Endometrium (tissue), 2 donors: ENCODE results near the gene FHIT.

ENCODE experiments used
- FAIRE-seq: peaks from 2 replicates; lab custom pipeline; 2012; peaks lifted over from hg19 to GRCh38; lab: Jason Lieb, UNC
- donor health status: control.
- donor health status: control.

Gene FHIT

DNA sequence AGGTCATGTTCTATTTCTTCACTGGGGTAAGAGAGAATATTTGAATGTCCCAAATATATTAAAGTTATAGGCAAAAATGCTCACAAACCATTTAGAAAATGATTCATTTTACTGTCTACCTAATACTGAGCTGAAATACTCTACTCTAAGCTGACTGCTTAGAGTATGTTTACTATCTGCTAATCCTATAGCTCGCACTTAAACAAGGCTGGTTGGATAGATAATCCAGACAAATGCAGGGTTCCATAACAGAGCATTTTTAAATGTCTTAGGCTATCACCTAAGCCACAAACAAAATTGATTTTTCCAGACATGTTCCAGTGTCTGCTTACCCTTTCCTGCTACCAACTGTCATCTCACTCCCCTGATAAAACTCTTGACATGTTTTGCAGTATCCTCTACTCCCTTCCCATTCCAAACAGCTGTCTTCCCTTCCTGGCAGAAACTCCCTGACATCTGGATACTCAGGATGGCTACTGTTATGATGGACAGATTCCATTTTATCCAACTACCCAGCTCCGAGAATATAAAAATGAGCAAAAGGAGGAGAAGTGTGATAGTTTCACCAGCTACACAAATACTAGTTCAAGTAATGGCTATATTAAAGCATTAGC is 1034.7 kb downstream of the FHIT start:
- FAIRE-seq: no peak

DNA sequence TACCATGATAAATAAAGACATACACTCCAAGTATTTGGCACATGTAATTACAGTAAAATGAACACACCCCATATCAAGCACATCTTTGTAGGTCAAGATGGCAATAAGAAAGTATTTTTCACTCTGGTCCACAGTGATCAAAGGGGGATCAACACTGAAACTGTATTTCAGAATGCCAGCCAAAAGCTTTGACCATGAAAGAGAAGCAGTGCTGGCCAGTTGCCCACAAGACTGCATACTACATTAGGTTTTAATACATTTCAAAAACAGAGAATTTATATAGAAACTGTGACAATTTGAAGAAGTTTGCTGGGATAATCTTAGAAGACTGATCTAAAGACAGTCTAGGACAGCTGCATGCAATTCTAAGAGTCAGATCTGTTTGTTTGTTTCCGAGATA is 1035.3 kb downstream of the FHIT start:
- no peak for FAIRE-seq

DNA sequence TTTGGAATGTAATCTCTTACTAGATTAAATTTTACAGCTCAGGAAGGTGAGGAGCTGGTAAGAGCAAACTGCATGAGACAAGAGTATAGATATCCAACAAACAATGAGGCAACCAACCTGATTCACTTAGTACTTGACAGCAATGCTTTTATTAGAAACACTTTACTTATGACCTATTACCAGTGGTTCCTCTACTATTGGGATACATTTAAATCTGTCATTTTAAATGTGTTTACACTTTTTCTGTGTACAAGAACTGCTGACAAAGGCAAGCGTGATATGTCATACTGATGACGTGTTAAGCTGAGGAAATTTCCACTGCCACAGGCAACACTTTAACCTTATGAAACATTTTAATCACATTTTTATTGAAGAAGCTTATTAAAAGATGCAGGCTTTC is 1043.3 kb downstream of the FHIT start:
- FAIRE-seq: no peak

DNA sequence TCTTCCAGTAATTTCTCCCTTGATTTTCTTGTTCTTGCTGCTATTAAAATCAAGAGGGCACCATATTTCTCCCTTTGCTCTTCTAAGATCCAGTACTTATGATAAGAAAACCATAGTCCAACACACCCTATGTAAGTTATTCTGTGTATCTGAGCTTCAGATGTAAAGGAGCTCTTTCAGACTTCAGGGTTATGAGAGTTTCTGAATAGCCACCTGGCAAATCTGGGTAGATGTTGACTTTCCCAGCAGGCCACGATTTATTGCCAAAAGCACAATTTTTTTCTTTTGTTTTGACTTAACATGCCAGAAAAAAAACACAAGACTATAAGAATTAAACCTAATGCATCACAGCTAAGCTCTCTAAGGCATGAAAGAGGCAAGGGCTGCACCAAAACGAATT is 1045.0 kb downstream of the FHIT start:
- FAIRE-seq: no peak

DNA sequence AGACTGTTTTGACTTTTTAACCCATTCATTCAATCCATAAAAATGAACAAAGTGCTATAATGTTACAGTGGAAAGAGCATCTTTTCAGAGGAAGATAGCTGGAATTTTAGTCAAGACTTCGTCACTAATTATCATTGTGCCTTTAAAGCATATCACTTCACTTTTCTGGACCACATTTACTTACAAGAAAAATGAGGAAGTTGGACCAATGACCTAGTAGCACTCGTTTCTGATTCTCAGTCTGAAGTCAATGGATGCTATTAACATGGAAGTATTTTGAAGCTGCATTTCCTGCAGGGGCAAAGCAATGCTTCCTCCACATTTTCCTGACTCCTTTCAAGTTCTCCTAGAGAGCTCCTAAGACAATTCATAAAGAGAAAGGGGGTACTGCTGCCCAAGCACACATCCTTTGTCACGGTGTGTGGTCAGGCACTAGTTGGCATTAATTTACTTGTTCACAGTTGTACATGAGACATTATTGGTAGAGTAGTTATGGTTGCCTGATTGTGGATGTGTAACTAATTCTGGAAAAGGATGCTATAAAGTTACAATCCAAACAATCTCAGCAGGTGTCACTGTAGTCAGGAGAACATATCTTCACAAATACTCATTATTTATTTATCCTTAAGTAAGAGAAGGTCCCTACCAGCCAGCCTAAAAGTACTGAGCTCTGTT is 1049.1 kb downstream of the FHIT start:
- no peak for FAIRE-seq

DNA sequence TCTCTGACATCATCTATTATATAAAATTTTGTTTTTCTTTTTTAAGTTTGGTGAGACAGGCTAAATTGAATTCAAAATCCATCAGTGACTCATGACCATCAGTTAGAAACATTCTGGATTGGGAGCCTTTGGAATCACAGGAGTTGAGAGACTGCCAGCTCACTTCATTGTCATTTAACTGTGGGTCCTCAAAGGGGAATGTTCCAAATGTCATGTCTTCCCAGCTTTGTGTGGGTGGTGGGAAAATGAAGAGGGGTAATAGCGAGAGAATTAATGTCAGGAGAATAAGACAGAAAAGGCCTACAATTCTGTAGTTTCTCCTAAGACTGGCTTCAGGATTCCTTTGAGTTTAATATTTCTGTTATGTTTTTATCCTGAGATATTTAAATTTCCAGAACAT is 1051.9 kb downstream of the FHIT start:
- no peak for FAIRE-seq

DNA sequence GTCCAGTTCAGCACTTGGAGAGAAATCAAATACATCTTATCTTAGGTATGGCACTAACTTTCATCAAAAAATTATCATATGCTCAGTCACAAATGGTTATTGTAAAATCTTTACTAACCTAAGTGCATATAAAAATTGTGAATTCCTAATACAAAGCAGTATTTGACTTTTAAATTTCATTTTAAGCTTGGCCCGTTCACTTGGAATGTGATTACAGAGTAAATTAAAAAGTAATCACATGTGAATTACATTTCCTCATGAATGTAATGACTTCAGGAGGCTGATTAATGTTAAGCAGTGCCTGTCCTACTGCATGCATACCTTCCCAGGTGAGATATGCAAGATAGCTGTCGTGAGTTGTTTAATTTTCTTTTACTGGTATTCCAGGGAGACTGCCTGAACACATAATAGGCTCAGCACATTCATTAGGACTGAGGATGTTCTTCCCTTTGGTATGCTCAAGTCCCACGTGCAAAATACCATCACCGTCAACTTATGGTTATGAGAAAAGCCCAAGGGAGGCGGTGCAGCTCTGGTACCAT is 1053.0 kb downstream of the FHIT start:
- no peak for FAIRE-seq

DNA sequence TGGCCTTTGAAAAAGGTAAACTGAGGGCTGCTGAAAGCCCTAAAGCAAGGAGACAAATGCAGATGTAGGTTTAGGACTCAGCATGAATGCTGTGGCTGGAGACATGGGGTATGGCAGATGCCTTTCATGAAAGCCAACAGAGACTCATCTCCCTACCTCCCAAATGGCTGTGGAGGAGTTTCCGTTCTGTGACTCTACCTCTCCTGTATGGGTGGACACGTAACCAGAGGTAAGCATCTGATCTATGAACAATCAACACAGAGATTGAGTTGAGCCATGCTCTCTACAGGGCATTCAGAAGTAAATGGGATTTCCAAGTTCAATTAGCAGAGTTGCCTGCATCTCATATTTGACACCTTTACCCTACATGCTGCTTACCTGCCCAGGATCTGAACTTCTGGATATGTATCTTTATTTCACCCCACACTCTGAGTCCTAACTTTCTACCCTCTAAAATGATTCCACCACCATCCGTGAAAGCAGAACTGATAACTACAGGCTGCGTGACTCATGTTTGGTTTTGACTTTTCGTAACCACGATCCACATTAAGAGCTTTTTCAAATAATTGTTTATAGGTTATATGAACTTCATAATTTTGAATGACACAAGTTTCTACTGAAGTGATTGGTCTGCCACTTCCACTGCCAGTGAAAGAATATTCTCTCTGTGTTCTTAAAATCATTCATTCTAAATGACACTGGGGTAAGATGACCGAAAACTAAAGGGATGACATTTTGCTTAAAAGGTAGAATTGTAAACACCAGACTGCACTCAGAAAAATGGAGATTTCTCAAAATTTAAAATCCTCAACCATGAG is 1058.7 kb downstream of the FHIT start:
- no peak for FAIRE-seq

DNA sequence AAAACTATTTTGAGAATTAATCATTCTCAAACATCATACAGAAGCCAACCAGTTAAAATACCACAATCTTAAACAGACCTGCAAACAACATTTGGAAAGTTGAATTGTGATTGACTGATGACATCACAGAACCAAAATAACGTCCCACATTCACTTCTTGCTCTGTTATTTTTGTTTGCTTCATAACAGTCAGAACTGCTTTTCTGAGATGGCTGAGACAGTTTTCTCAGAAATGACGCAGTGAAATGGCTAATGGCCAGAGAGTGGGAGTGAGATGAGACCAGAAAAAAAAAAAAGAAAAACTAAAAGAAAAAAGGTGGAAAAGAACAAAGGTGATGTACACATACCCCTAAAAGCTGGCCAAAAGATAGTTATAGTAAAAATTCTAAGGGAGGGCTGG is 1061.2 kb downstream of the FHIT start:
- FAIRE-seq: no peak

DNA sequence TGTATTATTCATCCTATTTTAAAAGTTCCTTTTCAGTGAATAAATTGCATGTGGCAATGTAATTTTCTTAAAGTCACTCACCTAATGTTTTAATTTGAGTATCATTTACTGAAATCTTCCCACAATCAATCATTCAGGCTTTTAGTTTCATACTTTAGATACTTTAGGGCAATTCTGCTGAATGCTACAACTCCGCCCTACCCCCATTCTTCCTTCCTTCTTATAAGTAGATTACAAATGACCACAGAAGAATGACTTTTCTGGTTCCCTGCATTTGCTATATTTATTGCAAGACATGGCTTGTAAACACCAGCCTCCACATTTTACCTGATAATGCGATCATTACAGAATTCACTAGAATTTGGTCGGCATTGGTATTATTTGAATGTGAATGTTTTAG is 1061.9 kb downstream of the FHIT start:
- no peak for FAIRE-seq

DNA sequence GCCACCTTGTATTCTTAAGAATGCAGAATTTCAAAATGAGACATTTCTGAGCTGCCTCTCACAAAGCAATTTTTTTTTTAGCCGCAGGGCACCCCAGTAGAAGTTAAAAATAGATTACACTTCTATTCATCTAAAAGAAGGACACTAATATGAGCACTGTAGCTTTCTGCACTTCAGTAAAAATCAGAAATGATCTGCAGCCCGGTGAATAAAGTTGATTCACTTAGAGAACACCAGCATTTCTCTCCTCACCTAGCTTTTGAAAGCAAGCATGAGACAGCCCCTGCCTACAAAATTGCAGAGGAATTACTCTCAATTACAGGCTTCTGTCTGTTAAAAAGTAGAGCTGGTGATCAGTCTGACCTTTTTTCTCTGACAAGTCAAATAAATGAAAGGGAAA is 1062.4 kb downstream of the FHIT start:
- FAIRE-seq: no peak

DNA sequence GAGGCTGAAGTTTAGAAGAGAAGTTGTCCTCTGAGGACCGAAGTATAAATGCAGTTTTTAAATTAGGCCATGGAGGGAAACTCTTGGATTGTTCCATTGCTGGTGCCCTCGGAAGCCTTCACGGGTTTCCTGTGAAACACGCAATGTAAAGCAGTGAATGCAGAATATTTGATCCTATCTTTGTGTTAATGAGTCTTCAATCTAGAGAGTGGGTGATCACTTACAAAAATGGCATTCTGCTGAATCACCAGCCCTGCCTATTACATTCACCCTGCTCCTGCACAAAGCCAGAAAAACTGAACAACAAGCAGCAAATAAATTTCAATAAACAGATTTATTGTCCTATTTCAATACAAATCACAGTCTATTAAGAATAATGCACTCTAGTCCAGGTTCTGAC is 1063.9 kb downstream of the FHIT start:
- FAIRE-seq: no peak

DNA sequence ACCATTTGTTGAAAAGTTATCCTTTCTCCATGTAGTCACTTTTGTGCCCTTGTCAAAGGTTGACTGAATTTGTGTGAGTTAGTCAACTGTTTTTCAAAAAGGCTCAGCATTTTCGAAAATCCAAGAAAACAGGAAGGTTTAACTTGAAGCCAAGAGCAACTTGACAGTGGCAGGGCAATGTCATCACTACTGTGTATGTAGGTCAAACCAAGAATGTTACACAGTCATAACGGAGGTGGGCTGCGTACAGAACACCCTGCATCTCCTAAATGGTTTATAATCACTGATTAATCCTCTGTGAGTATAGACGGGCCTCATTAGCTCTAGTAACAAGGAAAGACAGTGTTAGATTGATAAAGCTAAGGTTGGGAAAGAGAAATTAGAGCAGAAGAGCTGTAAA is 1064.9 kb downstream of the FHIT start:
- FAIRE-seq: no peak

DNA sequence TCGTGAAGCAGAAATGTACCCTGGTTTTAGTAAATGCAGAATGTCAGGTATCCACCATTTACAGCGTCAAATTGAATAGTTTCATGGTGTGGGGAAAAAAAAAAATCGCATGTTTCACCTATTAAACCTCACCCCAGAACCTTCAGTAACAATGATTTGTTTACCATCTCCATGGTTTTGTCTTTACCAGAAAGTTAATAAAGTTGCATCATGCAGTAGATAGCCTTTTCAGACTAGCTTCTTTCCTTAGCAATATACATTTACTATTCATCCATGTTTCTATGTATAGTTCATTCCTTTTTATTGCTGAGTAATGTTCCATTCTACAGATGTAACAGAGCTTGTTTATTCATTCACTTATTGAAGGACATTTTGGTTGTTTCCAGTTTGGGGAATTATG is 1066.1 kb downstream of the FHIT start:
- FAIRE-seq: no peak

DNA sequence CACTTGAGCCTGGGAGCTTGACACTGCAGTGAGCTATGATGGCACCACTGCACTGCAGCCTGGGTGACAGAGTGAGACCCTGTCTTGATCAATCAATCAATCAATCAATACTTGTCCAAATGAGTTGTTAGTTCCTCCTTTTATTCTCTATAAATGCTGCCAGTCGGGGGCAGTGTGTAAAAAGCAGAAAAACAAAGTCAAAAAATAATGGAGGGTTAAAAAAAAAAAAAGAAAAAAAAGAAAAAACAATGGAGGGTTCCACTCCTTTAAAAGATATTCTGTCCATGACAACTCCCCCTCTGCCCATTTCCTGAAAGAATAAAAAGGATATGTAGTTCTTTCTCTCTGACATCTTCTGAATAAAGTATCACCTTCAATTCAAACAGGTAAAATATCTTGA is 1068.6 kb downstream of the FHIT start:
- no peak for FAIRE-seq

DNA sequence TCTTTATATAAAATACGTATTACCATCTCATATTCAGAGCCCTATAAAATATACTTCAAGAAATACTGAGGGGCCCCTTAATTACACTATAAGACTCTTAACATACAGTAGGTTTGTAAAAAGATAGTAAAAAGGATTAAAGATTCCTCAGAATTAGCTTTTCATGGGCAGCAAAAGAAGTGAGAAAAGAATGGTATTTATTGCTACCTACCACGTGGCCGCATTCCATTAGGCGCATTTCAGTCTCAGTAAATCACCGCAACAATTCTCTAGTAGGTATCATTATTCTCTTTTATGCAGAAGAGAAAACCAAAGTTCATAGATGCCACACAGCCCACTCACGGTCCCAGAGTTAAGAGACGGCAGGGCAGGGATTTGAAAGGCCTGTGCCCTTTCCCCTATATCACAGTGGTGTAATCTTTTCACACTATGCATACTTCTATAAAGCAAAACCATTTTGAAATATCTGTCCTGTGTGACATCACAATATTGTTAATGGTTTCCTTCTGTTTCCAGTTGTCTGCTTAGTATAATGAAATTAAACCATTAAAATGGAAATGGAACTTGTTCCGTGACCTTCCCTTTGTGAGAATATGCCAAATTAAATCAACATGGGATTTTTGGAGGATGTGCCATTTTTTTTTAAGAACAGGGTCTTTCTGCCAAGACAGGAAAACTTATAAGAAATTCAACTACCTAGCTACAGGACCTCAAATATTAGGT is 1072.2 kb downstream of the FHIT start:
- no peak for FAIRE-seq

DNA sequence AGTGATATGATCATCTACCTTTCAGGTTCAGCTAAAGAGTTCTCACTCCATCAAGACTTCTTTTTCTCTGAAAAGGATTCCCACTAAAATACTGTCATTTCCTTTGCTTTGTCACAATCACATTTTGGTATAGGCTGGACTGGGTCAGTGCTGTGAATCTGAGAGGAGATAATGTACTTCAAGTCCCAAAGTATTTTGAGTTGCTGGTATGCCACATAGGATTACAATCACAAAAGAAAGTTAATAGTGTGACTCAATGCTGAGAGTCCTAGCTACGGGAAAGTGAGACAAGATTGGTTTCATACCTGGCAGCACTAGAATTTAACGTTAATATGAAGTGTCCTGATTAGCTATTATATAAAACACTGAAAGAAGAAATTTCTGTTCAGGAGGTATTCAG is 1073.5 kb downstream of the FHIT start:
- no peak for FAIRE-seq

DNA sequence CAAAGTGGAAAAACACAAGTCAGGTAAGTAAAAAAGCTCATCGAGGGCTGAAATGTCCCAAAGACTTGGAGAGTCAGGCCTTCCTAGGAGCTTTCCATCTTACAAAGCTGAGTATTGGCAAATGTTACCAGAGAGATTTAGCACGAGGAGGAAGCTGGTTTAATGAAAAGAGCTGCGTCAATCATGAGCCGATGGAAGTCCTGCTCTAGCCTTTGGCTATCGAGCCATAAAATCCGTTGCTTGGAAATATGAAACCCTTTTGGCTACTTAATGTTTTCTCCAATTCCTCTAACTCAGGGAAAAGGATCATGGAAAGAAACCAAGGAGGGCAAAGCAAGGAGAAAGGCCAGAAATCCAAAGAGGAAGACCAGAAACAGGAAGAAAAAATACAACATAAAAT is 1074.6 kb downstream of the FHIT start:
- no peak for FAIRE-seq

DNA sequence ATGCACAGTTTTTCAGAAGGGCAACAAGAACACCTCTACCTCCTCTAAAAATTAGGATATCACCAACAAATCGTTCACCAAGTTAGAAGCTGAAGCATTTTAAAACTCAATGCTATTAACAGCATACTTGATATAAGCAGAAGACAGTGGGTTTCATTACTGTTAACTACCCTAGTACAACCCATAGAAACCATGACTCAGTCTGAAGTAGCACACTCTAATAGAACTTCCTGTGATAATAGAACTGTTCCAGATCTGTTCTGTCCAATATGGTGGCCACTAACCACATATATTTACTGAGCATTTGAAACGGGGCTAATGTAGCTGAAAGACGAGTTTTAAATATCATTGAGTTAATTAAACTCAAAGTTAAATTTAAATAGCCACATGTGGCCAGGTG is 1075.6 kb downstream of the FHIT start:
- FAIRE-seq: no peak

DNA sequence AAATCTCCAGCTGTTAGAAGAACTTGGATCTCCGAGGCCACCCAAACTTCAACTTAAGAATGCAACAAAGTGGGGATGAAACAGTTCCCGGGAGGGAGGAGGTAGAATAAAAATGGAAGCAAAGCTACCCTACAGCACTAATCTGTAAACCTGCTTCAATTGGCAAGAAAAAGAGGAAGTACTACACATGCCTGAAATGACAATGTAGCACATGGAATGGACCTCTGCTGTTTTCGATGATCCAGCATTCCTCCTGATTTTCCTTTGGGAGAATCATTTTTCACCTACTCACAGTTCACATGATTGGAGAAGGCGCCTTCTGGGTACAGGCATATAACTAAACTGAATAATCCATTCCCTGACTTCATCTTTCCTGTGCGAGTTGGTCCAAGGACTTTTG is 1081.5 kb downstream of the FHIT start:
- no peak for FAIRE-seq

DNA sequence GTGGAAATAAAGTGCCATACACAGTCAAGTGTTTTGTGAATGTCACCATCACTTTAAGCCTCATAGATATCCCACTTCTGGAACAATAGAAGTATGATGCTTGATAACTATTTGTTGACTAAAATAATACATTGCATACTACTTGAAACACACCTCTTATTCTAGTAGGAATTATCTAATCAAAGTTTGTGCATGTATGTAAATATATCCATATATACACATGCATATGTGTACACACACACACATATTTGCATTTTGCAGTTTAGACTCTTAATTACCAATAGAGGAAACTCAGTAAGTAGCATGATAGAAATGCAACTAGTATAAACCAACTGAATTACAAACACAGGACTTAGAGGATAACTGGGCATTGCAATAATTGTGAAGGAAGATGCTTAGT is 1084.1 kb downstream of the FHIT start:
- FAIRE-seq: no peak
